ENCODE results near the gene METAP1D.

- TF ChIP-seq REST (IDR thresholded peaks at IDR 0.05; ENCODE audit: low read depth) (no peak), TEAD4 (IDR thresholded peaks at IDR 0.05) (no peak), RAD21 (IDR thresholded peaks at IDR 0.05; ENCODE audit: low read depth) (no peak), YY1 (IDR thresholded peaks at IDR 0.05; ENCODE audit: low read depth) (no peak), EP300 (IDR thresholded peaks at IDR 0.05; ENCODE audit: borderline replicate concordance) (no peak), CEBPB (IDR thresholded peaks at IDR 0.05) (no peak), USF1 (IDR thresholded peaks at IDR 0.05) (no peak), MAX (IDR thresholded peaks at IDR 0.05) (no peak), FOXM1 (IDR thresholded peaks at IDR 0.05; ENCODE audit: borderline replicate concordance, low read depth) (no peak), EGR1 (IDR thresholded peaks at IDR 0.05) (no peak)
Measured at GRCh38 chr2:172038121-172038520, 38.4 kb downstream of the METAP1D start.
